HepG2 (cell line): Measurements from ENCODE around the gene ADORA2B. TPM values are rescaled to one million over a fixed set of nuclear protein-coding genes. Genes with fewer than 3 reads are reported as not detected.

Experiments used
- ATAC-seq: fragments of 200-7000 bp; cut with Tn5 transposase; 3 replicates; pipeline ENCODE4 v1.9.1; 2020; ENCODE audit warnings: mild to moderate bottlenecking, moderate library complexity
- BruUV-seq: library from RNA; stranded (reverse); fragments of 400-500 nt; replicated peaks from 2 replicates; lab custom pipeline; 2021; lab: Mats Ljungman, UMichigan
- CTCF ChIA-PET: fragments of 300-600 bp; formaldehyde crosslinking; extraction: SDS; loops from one replicate; lab custom pipeline; 2021; ENCODE audit warnings: low total read pairs, inconsistent platforms, low intra/inter-chr PET ratio; lab: Yijun Ruan, JAX
- POLR2A ChIA-PET: fragments of 350-600 bp; sonication (Branson Sonifier 250); formaldehyde crosslinking; loops from one replicate; lab custom pipeline; 2020; ENCODE audit warnings: antibody characterized with exemption, inconsistent platforms; lab: Yijun Ruan, JAX
- DNase-seq: peaks from one replicate; pipeline ENCODE4 v3.0.0-alpha.2; 2015; ENCODE audit warnings: low spot score
- FAIRE-seq: peaks from 3 replicates; lab custom pipeline; 2011; peaks lifted over from hg19 to GRCh38; lab: Jason Lieb, UNC
- H2AFZ ChIP-seq: one replicate; pipeline ENCODE4 v1.6.1; 2011; ENCODE audit warnings: low read length, inconsistent platforms
- H3K27ac ChIP-seq: fragments of 300-600 bp; 3 replicates; pipeline ENCODE4 v1.8.0; 2011; ENCODE audit warnings: mixed run types, mild to moderate bottlenecking, mixed read lengths, low read length, inconsistent platforms; ENCODE audit not compliant: insufficient read depth; ENCODE audit errors: extremely low read length
- H3K27me3 ChIP-seq, 2 experiments: fragments of 200-600 bp in 1 of 2; 2 replicates in 1 of 2; 3 replicates in 1 of 2; pipeline versions ENCODE4 v1.6.0 to v1.8.0; 2011; ENCODE audit warnings: low read length in 2 of 2, mild to moderate bottlenecking in 2 of 2, moderate library complexity in 2 of 2, inconsistent platforms in 1 of 2; ENCODE audit not compliant: insufficient read depth in 2 of 2, control insufficient read depth in 1 of 2
- H3K36me3 ChIP-seq, 2 experiments: fragments of 200-600 bp in 1 of 2; replicated peaks in 1 of 2; 2 replicates in 1 of 2; 3 replicates in 1 of 2; pipeline versions ENCODE4 v1.5.1 to v1.8.0; 2011; ENCODE audit warnings: low read length in 2 of 2, inconsistent platforms in 1 of 2; ENCODE audit not compliant: insufficient read depth in 2 of 2, control insufficient read depth in 1 of 2
- H3K4me1 ChIP-seq: 2 replicates; pipeline ENCODE4 v1.5.1; 2012; ENCODE audit warnings: low read length, inconsistent platforms; ENCODE audit not compliant: insufficient read depth
- H3K4me2 ChIP-seq: 2 replicates; pipeline ENCODE4 v1.6.0; 2011; ENCODE audit warnings: low read depth, low read length, inconsistent platforms
- H3K4me3 ChIP-seq, 3 experiments: fragments of 200-600 bp in 1 of 3; sonication (generic), shearing (Covaris generic) in 1 of 3; replicated peaks in 1 of 3; 2 replicates each; pipeline ENCODE4 v1.5.1; 2011 to 2016; ENCODE audit warnings: low read length in 3 of 3, inconsistent platforms in 2 of 3, low read depth in 2 of 3, mild to moderate bottlenecking in 2 of 3, control low read depth in 1 of 3, mixed read lengths in 1 of 3; ENCODE audit not compliant: insufficient read depth in 1 of 3
- H3K79me2 ChIP-seq: one replicate; pipeline ENCODE4 v1.6.1; 2011; ENCODE audit warnings: low read length, inconsistent platforms; ENCODE audit not compliant: insufficient read depth
- H3K9ac ChIP-seq: 2 replicates; pipeline ENCODE4 v1.6.0; 2011; ENCODE audit warnings: mild to moderate bottlenecking, low read depth, low read length, inconsistent platforms; ENCODE audit not compliant: insufficient read depth
- H3K9me3 ChIP-seq: 2 replicates; pipeline ENCODE4 v1.5.1; 2012; ENCODE audit warnings: mild to moderate bottlenecking, low read length
- H4K20me1 ChIP-seq: 2 replicates; pipeline ENCODE4 v1.6.0; 2011; ENCODE audit warnings: inconsistent platforms, mild to moderate bottlenecking, low read length, moderate library complexity; ENCODE audit not compliant: insufficient read depth
- ATAD3A ChIP-seq: sonication (generic); formaldehyde crosslinking; IDR thresholded peaks from 2 replicates; pipeline ENCODE4 v1.4.0; 2020; ENCODE audit warnings: missing genetic modification reagents
- FOXK1 ChIP-seq: sonication (generic); formaldehyde crosslinking; IDR thresholded peaks from 2 replicates; pipeline ENCODE4 v1.4.0; 2020; ENCODE audit warnings: low read depth, missing genetic modification reagents, borderline replicate concordance
- HNRNPL ChIP-seq: fragments of 200-400 bp; formaldehyde crosslinking; IDR thresholded peaks from 2 replicates; pipeline ENCODE4 v1.6.1; 2017; ENCODE audit warnings: mild to moderate bottlenecking, low read depth, low read length
- RARA ChIP-seq: IDR thresholded peaks from 2 replicates; pipeline ENCODE4 v1.6.1; 2016; ENCODE audit warnings: missing genetic modification reagents, missing compliant biosample characterization
- SMC3 ChIP-seq: IDR thresholded peaks from 2 replicates; pipeline ENCODE4 v1.6.1; 2011; ENCODE audit warnings: low read length, improper control_type of control experiment
- SP2 ChIP-seq: sonication (generic); formaldehyde crosslinking; IDR thresholded peaks from 2 replicates; pipeline ENCODE4 v1.5.1; 2020; ENCODE audit warnings: mild to moderate bottlenecking, missing genetic modification reagents
- TCF7 ChIP-seq: sonication (generic); IDR thresholded peaks from 2 replicates; pipeline ENCODE4 v1.6.1; 2016; ENCODE audit warnings: antibody characterized with exemption, low read depth
- ZBTB38 ChIP-seq: sonication (generic); formaldehyde crosslinking; IDR thresholded peaks from 2 replicates; pipeline ENCODE4 v1.5.1; 2020; ENCODE audit warnings: mild to moderate bottlenecking, missing genetic modification reagents
- ZBTB44 ChIP-seq: sonication (generic); formaldehyde crosslinking; IDR thresholded peaks from 2 replicates; pipeline ENCODE4 v1.4.0; 2020; ENCODE audit warnings: missing genetic modification reagents
- ZNF44 ChIP-seq: sonication (generic); formaldehyde crosslinking; IDR thresholded peaks from 2 replicates; pipeline ENCODE4 v1.5.1; 2020; ENCODE audit warnings: mild to moderate bottlenecking, missing genetic modification reagents
- ZNF441 ChIP-seq: sonication (generic); formaldehyde crosslinking; IDR thresholded peaks from 2 replicates; pipeline ENCODE4 v1.7.0; 2021; ENCODE audit warnings: missing genetic modification reagents, borderline replicate concordance
- ZNF674 ChIP-seq: sonication (generic); formaldehyde crosslinking; IDR thresholded peaks from 2 replicates; pipeline ENCODE4 v1.5.0; 2020; ENCODE audit warnings: low read depth, mild to moderate bottlenecking, missing genetic modification reagents
- WGBS: methylation state at CpG from one replicate; pipeline ENCODE4 v1.1.6; 2017; ENCODE audit warnings: low lambda C conversion rate; 5-methylcytosine and 5-hydroxymethylcytosine counted together
- in situ Hi-C: cut with HindIII; loops from 2 replicates; pipeline ENCODE4 v1.10.0; 2017; ENCODE audit warnings: low pct_unique_long_range_greater_than_20kb; ENCODE audit not compliant: extremely low pct_ligation_motif_present
- intact Hi-C: fragments of 100-400 bp; cut with micrococcal nuclease; formaldehyde crosslinking; loops from one replicate; pipeline ENCODE4 v1.10.0; 2022; ENCODE audit not compliant: unreplicated experiment
- polyA plus RNA-seq, 8 experiments: library from polyadenylated mRNA; depleted of rRNA in 3 of 8; stranded (reverse) in 7 of 8; unstranded in 1 of 8; fragments of >200 nt; fragmentation: Illumina TruSeq in 4 of 8; extraction: Trizol in 4 of 8; gene quantifications; 2 replicates each; pipeline versions ENCODE4 v1.2.1 to v1.2.3, GENCODE V29; 2011 to 2016; ENCODE audit warnings: low read depth in 4 of 8, missing spikeins in 1 of 8, mixed read lengths in 1 of 8; ENCODE audit not compliant: insufficient read depth in 1 of 8
- total RNA-seq, 5 experiments: library from RNA; depleted of rRNA; stranded (reverse); fragments of >200 nt; fragmentation: Illumina TruSeq; extraction: Trizol; gene quantifications; 2 replicates each; pipeline ENCODE4 v1.2.3, GENCODE V29; 2016; ENCODE audit warnings: low read depth in 1 of 5
- TF ChIP-seq, protein P1 (sequence below): sonication (generic); formaldehyde crosslinking; IDR thresholded peaks from 2 replicates; pipeline ENCODE4 v1.8.0; 2023; ENCODE audit warnings: mild to moderate bottlenecking, missing genetic modification reagents
- TF ChIP-seq, protein P2 (sequence below): sonication (generic); formaldehyde crosslinking; IDR thresholded peaks from 2 replicates; pipeline ENCODE4 v1.4.0; 2020; ENCODE audit warnings: mild to moderate bottlenecking, low read depth, missing genetic modification reagents

The ADORA2B gene
- total and polyA plus RNA-seq, 2 of the 13 experiments (the other 11 are each of a cell fraction or from before 2014, with no cell fraction given), result 10.4 to 20.0 TPM

DNA sequence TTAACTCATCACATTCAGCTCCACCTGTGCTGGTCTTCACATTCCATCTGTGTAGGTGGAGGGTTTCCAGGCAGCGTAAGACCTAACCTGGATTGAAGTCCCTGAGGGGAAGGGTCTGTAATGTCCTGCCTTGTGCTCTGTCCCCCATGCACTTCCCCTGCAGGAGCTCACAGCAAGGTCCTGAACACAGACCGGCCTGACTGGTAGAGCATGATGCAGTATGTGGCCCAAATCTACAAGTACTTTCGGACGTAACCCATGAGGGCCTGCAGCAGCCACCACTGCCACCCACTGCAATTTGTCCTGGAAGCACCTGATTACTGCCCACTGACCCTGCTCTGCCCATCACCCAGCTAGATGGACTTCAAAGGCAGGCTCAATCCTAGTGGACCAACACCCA is 36.6 kb upstream of the ADORA2B start:
- H3K79me2 ChIP-seq, result no peaks in the 10 kb centered on the region
- in situ Hi-C loops (no loop called here), intact Hi-C loops (no loop called here)
- H3K27me3 ChIP-seq, result peaks cover 3 to 9% of the 10 kb centered on the region in 2 experiments; a peak in 2 of 5 replicates
- CTCF ChIA-PET, result no interaction called here
- no peak overlapping the region for H3K27ac ChIP-seq
- H2AFZ ChIP-seq, result no peak overlapping the region
- POLR2A ChIA-PET, result interaction anchor here (0.5 kb wide), 1 partner anchor 17 kb away, joined by 3 read pairs; no protein-coding TSS in a partner anchor
- peaks cover 15% of the 10 kb centered on the region for H3K4me1 ChIP-seq
- H3K4me2 ChIP-seq, result no peak overlapping the region
- BruUV-seq, result no TSS peak
- DNase-seq, result no peak
- no peaks in the 10 kb centered on the region for H3K9me3 ChIP-seq
- FAIRE-seq, result no peak
- no peak overlapping the region for H3K4me3 ChIP-seq
- H4K20me1 ChIP-seq, result no peaks in the 10 kb centered on the region; the same call in 1 of the 2 replicates
- H3K9ac ChIP-seq, result no peak overlapping the region
- no peak for ATAC-seq
- 56% methylated on average over 1 of the region's 4 CpGs for WGBS
- H3K36me3 ChIP-seq, result no peaks in the 10 kb centered on the region
- TF ChIP-seq ZBTB44 (CRISPR knock-in tag), result no peak
- TF ChIP-seq FOXK1, result no peak
- TF ChIP-seq ATAD3A (CRISPR knock-in tag), result no peak
- no peak for TF ChIP-seq ZNF674
- TF ChIP-seq HNRNPL, result no peak
- TF ChIP-seq SP2 (CRISPR knock-in tag), result no peak
- TF ChIP-seq ZBTB38 (CRISPR knock-in tag), result no peak

DNA sequence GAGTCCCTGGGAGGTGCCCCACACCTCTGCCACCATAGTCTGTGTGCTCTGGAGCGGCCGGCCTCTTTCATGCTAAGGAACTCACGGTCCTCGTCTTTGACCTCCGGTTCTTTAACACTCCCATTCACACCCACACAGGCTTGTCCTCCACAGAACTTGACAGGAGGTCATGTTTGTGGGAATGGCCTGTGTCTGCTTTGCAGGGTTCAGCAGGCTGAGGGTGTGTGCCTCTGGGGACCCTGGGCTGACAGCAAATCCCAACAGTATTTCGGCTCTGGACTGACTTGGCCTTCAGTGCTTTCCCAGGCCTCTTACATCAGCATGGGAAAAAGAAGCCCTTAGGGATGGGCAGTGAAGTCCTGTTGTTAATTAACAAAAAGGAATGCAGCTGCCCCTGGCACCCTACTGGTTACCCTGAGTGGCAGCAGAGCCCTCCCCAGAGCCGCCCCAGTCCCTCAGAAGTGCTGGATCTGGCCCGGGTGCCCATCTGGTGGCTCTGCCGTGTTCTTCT is 35.4 kb upstream of the ADORA2B start:
- no peaks in the 10 kb centered on the region for H3K79me2 ChIP-seq
- no peaks in the 10 kb centered on the region for H3K36me3 ChIP-seq
- intact Hi-C loops (no loop called here), in situ Hi-C loops (no loop called here)
- peaks cover 15% of the 10 kb centered on the region for H3K4me1 ChIP-seq
- CTCF ChIA-PET, result no interaction called here
- H3K4me3 ChIP-seq, result peak overlapping the region in 1 of 3 experiments; percentile 29; a peak in 1 of 6 replicates
- no peaks in the 10 kb centered on the region; the same call in 1 of the 2 replicates for H4K20me1 ChIP-seq
- H3K27me3 ChIP-seq, result peaks cover 3 to 9% of the 10 kb centered on the region in 2 experiments; a peak in 2 of 5 replicates
- FAIRE-seq (peak; percentile 21), DNase-seq (peak; percentile 21), ATAC-seq (peak; percentile 87)
- WGBS, result 14% methylated on average over 9 of the region's 9 CpGs
- no peak overlapping the region for H3K27ac ChIP-seq
- no peak overlapping the region for H3K9ac ChIP-seq
- POLR2A ChIA-PET, result no interaction called here
- no peak overlapping the region for H2AFZ ChIP-seq
- BruUV-seq, result no TSS peak
- H3K4me2 ChIP-seq, result peak overlapping the region; percentile 64
- no peaks in the 10 kb centered on the region for H3K9me3 ChIP-seq
- TF ChIP-seq SMC3 (no peak), HNRNPL (peak; percentile 53; the same call in 1 of the 2 replicates), RARA (CRISPR knock-in tag) (0 out of 2 replicates have a peak, but pooled peaks have one; percentile 17), TCF7 (peak; percentile 73; the same call in 1 of the 2 replicates), ZNF44 (CRISPR knock-in tag) (no peak), ZNF441 (CRISPR knock-in tag) (no peak)
- TF ChIP-seq, protein P1, sequence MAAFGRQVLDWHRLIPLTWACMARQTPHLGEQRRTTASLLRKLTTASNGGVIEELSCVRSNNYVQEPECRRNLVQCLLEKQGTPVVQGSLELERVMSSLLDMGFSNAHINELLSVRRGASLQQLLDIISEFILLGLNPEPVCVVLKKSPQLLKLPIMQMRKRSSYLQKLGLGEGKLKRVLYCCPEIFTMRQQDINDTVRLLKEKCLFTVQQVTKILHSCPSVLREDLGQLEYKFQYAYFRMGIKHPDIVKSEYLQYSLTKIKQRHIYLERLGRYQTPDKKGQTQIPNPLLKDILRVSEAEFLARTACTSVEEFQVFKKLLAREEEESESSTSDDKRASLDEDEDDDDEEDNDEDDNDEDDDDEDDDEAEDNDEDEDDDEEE, result no peak
- TF ChIP-seq, protein P2, sequence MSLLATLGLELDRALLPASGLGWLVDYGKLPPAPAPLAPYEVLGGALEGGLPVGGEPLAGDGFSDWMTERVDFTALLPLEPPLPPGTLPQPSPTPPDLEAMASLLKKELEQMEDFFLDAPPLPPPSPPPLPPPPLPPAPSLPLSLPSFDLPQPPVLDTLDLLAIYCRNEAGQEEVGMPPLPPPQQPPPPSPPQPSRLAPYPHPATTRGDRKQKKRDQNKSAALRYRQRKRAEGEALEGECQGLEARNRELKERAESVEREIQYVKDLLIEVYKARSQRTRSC, result no peak
